Activated T-helper 17 cell treated with anti-CD3 and anti-CD28 coated beads, Interleukin-2, amount 50 U/mL, for 72 hours (primary cell): ENCODE measurements around the gene PRPF31. TPM values are rescaled to one million over a fixed set of nuclear protein-coding genes. Genes with fewer than 3 reads are reported as not detected.

Experiments
- ATAC-seq: fragments of 150-1000 bp; cut with Tn5 transposase; replicated peaks from 2 replicates; pipeline ENCODE4 v1.10.0; 2021; ENCODE audit warnings: mild to moderate bottlenecking, moderate library complexity
- H3K27ac Mint-ChIP-seq: one replicate; pipeline ENCODE4 v1.8.0; 2022; ENCODE audit warnings: mixed read lengths
- H3K27me3 Mint-ChIP-seq: one replicate; pipeline ENCODE4 v1.8.0; 2022; ENCODE audit warnings: mixed read lengths
- H3K36me3 Mint-ChIP-seq: one replicate; pipeline ENCODE4 v1.8.0; 2022; ENCODE audit warnings: low read depth, mild to moderate bottlenecking, mixed read lengths
- H3K4me1 Mint-ChIP-seq: one replicate; pipeline ENCODE4 v1.8.0; 2022; ENCODE audit warnings: mixed read lengths
- H3K4me3 Mint-ChIP-seq: one replicate; pipeline ENCODE4 v1.8.0; 2022; ENCODE audit warnings: mild to moderate bottlenecking, mixed read lengths
- H3K9me3 Mint-ChIP-seq: one replicate; pipeline ENCODE4 v1.8.0; 2022; ENCODE audit warnings: mixed read lengths
- total RNA-seq, 2 donors: library from RNA; stranded (reverse); gene quantifications; one replicate each; pipeline ENCODE4 v1.2.3, GENCODE V29; 2022

Gene PRPF31
- total RNA-seq, 2 donors from 2014 or later, result 56.4 to 99.2 TPM

- Mint-ChIP-seq H3K4me3 (peak within 1 kb of the TSS; percentile 39), H3K4me1 (no peaks in the 10 kb centered on the region), H3K27me3 (no peaks in the 10 kb centered on the region), H3K27ac (peak within 1 kb of the TSS; percentile 5), H3K9me3 (no peaks in the 10 kb centered on the region), H3K36me3 (peaks cover 5% of the 10 kb centered on the region)
- no peak for ATAC-seq
These were observed 15.0 kb upstream of the PRPF31 start, which contains the start of gene OSCAR for GRCh38 chr19:54100561-54100960. TSS of gene OSCAR (minus strand) at chr19:54100803. CDS start at chr19:54100792, 11 bp downstream.

- peaks cover 25% of the 10 kb centered on the region for H3K36me3 Mint-ChIP-seq
- peak within 1 kb of the TSS; percentile 81 for H3K4me3 Mint-ChIP-seq
- H3K27ac Mint-ChIP-seq, result peak within 1 kb of the TSS; percentile 85
- no peaks in the 10 kb centered on the region for H3K27me3 Mint-ChIP-seq
- ATAC-seq, result peak; percentile 100
- H3K9me3 Mint-ChIP-seq, result no peaks in the 10 kb centered on the region
- peaks cover 6% of the 10 kb centered on the region for H3K4me1 Mint-ChIP-seq
These were observed 13.0 kb upstream of the PRPF31 start, which contains the start of gene NDUFA3 for GRCh38 chr19:54102421-54103169. TSS of gene NDUFA3 (plus strand) at chr19:54102855. CDS start at chr19:54102879, 24 bp downstream.

- no peak for ATAC-seq
- Mint-ChIP-seq H3K27me3 (no peaks in the 10 kb centered on the region), H3K4me1 (peaks cover 6% of the 10 kb centered on the region), H3K4me3 (peak overlapping the region; percentile 81), H3K36me3 (peaks cover 51% of the 10 kb centered on the region), H3K27ac (no peak overlapping the region), H3K9me3 (no peaks in the 10 kb centered on the region)
These were observed 10.4 kb upstream of the PRPF31 start for GRCh38 chr19:54104998-54105715.

DNA sequence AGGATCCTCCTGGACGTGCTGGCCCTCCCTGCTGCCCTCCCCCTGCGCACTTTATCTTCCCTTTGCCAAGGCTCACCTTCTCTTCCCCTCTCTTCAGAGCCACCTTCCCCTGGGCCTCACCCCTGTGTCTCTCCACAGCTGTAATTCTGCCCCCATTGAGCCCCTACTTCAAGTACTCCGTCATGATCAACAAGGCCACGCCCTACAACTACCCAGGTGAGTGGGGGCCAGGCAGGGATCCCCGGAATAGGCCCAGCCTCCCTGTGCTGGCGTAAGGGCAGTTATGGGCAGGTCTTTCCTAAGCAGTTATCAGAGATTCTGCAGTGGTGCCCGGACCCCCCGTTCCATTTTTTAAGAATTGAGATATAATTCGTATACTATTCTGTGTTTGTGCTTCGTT is 9.8 kb upstream of the PRPF31 start:
- H3K4me1 Mint-ChIP-seq, result peaks cover 8% of the 10 kb centered on the region
- H3K27ac Mint-ChIP-seq, result peak overlapping the region; percentile 14
- H3K9me3 Mint-ChIP-seq, result no peaks in the 10 kb centered on the region
- ATAC-seq, result no peak
- no peaks in the 10 kb centered on the region for H3K27me3 Mint-ChIP-seq
- peaks cover 57% of the 10 kb centered on the region for H3K36me3 Mint-ChIP-seq
- H3K4me3 Mint-ChIP-seq, result no peak overlapping the region

- H3K9me3 Mint-ChIP-seq, result no peaks in the 10 kb centered on the region
- ATAC-seq, result no peak
- H3K36me3 Mint-ChIP-seq, result peaks cover 66% of the 10 kb centered on the region
These were observed 8.8 kb upstream of the PRPF31 start for GRCh38 chr19:54106716-54107115.

GRCh38 chr19:54107876-54108490 is 7.6 kb upstream of the PRPF31 start:
- Mint-ChIP-seq H3K9me3 (no peaks in the 10 kb centered on the region), H3K4me3 (no peak overlapping the region), H3K27me3 (no peaks in the 10 kb centered on the region), H3K36me3 (peaks cover 78% of the 10 kb centered on the region), H3K27ac (no peak overlapping the region), H3K4me1 (peaks cover 10% of the 10 kb centered on the region)
- no peak for ATAC-seq

More at GRCh38 chr19:54106716-54107115, 8.8 kb upstream of the PRPF31 start:
- peaks cover 10% of the 10 kb centered on the region for H3K4me1 Mint-ChIP-seq
- H3K4me3 Mint-ChIP-seq, result no peak overlapping the region
- no peaks in the 10 kb centered on the region for H3K27me3 Mint-ChIP-seq
- no peak overlapping the region for H3K27ac Mint-ChIP-seq

GRCh38 chr19:54108496-54108895 is 7.1 kb upstream of the PRPF31 start:
- no peak for ATAC-seq
- Mint-ChIP-seq H3K27me3 (no peaks in the 10 kb centered on the region), H3K9me3 (no peaks in the 10 kb centered on the region), H3K36me3 (peaks cover 83% of the 10 kb centered on the region), H3K4me3 (no peak overlapping the region), H3K4me1 (peaks cover 10% of the 10 kb centered on the region), H3K27ac (no peak overlapping the region)

DNA sequence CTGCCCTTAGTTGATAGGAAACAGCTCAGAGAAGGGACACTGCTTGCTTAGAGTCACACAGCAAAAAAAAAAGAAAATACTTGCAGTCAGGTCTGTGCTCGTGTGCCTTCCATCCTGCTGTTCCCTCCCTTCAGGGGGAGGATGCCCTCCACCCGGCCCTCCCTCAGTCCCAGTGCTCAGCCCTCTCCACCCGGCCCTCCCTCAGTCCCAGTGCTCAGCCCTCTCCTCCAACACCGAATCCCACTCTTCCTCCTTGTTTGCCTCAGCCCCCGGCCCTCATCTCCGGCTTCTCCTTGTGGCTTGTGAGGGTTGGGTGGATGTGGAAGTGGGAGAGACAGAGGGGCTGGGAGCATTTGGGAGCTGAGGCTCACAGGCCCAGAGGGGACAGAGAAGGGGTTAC is 5.9 kb upstream of the PRPF31 start:
- H3K27ac Mint-ChIP-seq, result no peak overlapping the region

GRCh38 chr19:54114340-54115108 is 1.0 kb upstream of the PRPF31 start:
- Mint-ChIP-seq H3K9me3 (no peaks in the 10 kb centered on the region), H3K27me3 (no peaks in the 10 kb centered on the region), H3K4me1 (peaks cover 18% of the 10 kb centered on the region), H3K27ac (peak overlapping the region; percentile 94), H3K36me3 (peaks cover 80% of the 10 kb centered on the region), H3K4me3 (peak overlapping the region; percentile 91)
- peak; percentile 38 for ATAC-seq

More for the DNA sequence above, 5.9 kb upstream of the PRPF31 start:
- Mint-ChIP-seq H3K4me3 (no peak overlapping the region), H3K27me3 (no peaks in the 10 kb centered on the region), H3K4me1 (peaks cover 10% of the 10 kb centered on the region), H3K36me3 (peaks cover 95% of the 10 kb centered on the region), H3K9me3 (no peaks in the 10 kb centered on the region)
- ATAC-seq, result no peak

- no peak for ATAC-seq
- Mint-ChIP-seq H3K27ac (no peak overlapping the region), H3K27me3 (no peaks in the 10 kb centered on the region), H3K36me3 (peaks cover 84% of the 10 kb centered on the region), H3K4me1 (peaks cover 8% of the 10 kb centered on the region), H3K4me3 (no peak overlapping the region), H3K9me3 (no peaks in the 10 kb centered on the region)
These were observed 5.7 kb downstream of the PRPF31 start for GRCh38 chr19:54121259-54121658.

GRCh38 chr19:54123682-54124081 is 8.1 kb downstream of the PRPF31 start:
- H3K4me1 Mint-ChIP-seq, result no peaks in the 10 kb centered on the region
- peaks cover 95% of the 10 kb centered on the region for H3K36me3 Mint-ChIP-seq
- H3K27ac Mint-ChIP-seq, result no peak overlapping the region
- H3K27me3 Mint-ChIP-seq, result no peaks in the 10 kb centered on the region
- no peak overlapping the region for H3K4me3 Mint-ChIP-seq
- ATAC-seq, result no peak
- no peaks in the 10 kb centered on the region for H3K9me3 Mint-ChIP-seq

- Mint-ChIP-seq H3K27me3 (no peaks in the 10 kb centered on the region), H3K36me3 (peaks cover 97% of the 10 kb centered on the region), H3K4me1 (no peaks in the 10 kb centered on the region), H3K4me3 (no peak overlapping the region), H3K9me3 (no peaks in the 10 kb centered on the region), H3K27ac (no peak overlapping the region)
- ATAC-seq, result no peak
These were observed 8.8 kb downstream of the PRPF31 start for GRCh38 chr19:54124393-54124792.

GRCh38 chr19:54125713-54126112 is 10.2 kb downstream of the PRPF31 start:
- H3K27me3 Mint-ChIP-seq, result no peaks in the 10 kb centered on the region
- H3K9me3 Mint-ChIP-seq, result no peaks in the 10 kb centered on the region
- H3K27ac Mint-ChIP-seq, result no peak overlapping the region
- no peak overlapping the region for H3K4me3 Mint-ChIP-seq
- peaks cover 93% of the 10 kb centered on the region for H3K36me3 Mint-ChIP-seq
- no peak for ATAC-seq
- no peaks in the 10 kb centered on the region for H3K4me1 Mint-ChIP-seq
